HG02938 (cell line): ENCODE measurements around the gene SV2B.

Source experiments
- ATAC-seq: cut with Tn5 transposase; IDR thresholded peaks from one replicate; pipeline ENCODE4 v1.9.1; 2021; ENCODE audit warnings: mild to moderate bottlenecking, moderate library complexity; ENCODE audit not compliant: unreplicated experiment

The SV2B gene

DNA sequence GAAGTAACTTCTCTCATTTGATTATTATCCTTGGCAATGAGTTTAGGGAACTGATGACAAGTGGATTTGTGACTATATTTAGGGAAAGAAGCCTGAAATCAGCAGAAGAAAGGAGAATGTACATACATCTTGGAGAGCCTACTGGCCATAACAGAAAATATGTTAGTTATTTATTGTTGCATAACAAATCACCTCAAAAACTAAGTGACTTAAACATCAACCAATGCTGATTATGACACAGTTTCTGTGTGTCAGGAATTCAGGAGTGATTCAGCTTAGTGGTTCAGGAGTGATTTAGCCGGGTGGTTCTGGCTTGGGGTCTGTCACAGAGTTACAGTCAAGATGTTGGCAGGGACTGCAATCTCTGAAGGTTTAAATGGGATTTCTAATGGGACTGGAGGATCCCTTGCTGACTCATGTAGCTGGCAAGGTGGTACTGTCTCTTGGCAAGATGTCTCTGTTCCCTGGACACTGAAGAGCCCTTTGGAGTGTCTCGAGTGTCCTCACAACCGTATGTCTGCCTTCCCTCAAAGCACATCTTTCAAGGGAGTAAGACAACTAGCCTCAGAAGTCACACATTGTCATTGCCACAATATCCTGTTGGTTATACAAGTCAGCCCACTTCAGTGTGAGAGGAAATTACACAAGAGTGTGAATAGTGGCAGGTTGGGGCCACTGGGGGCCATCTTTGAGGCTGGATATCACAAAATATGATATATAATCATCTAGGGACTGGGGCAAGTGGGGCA is 248.9 kb downstream of the SV2B start:
- ATAC-seq = no peak
